HG02623 (cell line): ENCODE results near the gene BEND5.
A peak's percentile ranks its signal among the peaks of the same experiment; 100 is the strongest.

Source experiments
- ATAC-seq: cut with Tn5 transposase; IDR thresholded peaks from one replicate; pipeline ENCODE4 v1.9.1; 2021; ENCODE audit warnings: moderate library complexity; ENCODE audit not compliant: unreplicated experiment

BEND5 gene

DNA sequence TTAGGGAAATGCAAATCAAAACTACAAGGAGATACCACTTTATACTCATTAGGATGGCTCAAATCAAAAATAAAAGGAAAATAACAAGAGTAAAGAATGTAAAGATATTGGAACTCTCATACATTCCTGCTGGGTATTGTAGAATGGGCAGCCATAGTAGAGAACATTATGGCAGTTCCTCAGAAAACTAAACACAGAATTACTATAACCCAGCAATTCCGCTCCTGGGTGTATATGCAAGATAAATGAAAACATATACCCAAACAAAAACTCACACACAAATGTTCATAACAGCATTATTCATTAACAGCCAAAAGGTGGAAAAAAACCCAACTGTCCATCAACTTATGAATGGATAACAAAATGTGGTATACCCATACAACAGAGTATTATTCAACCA lies 11.4 kb downstream of the BEND5 start:
- ATAC-seq: no peak

DNA sequence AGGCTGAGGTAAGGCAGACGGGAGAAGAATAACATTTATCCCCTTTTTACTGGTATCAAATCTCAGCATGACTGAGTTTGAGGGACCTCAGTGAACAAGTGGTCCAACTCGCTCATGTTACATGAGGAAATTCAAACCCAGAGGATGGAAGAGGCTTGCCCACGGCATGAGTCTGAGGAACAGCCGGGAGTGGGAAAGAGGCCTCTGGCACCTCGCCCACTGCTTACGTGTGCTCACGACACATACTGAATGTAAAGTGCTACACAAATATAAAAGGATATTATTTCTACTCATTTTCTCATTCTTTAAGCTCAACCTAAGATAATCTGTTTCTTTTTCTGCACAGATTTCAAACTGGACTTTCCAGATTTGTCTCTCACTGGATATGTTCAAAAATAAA lies 14.7 kb downstream of the BEND5 start:
- ATAC-seq: no peak

DNA sequence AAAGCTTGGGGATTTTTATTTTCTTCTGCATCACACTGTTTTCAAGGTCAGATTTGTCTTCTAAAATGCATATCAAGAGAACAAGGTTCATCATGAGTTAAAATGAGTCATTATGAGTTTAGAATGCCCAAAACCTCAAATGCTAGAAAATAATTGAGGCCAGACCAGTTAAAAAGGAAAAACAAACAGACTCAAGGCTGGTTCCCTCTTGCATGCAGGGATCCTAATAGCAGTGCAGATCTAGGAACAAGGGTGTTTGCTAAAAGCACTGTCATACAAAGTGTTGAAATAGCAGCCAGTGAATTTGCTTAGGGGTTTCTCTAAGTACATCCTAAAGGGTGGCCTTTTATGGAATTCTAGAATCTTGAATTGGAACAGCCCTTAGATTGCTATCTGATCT lies 15.3 kb downstream of the BEND5 start:
- no peak for ATAC-seq

DNA sequence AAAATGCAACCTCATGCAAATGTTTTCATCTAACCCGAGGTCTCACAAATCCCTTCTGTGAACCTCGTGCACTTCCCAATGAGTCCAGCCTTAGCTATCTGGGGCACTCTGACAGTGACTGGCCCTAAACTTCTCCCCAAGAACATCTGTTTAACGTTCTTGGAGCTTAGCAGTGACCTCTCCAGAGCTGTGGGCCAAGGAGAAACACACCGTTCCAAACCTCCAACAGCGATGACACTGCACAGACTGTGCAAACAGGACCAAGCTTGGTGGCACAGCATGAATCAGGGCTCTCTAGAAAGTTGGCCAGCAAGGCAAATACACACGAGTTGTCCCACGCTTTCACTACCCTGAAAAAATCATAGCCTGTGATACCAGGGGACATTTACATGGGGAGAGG lies 15.8 kb downstream of the BEND5 start:
- ATAC-seq: no peak

DNA sequence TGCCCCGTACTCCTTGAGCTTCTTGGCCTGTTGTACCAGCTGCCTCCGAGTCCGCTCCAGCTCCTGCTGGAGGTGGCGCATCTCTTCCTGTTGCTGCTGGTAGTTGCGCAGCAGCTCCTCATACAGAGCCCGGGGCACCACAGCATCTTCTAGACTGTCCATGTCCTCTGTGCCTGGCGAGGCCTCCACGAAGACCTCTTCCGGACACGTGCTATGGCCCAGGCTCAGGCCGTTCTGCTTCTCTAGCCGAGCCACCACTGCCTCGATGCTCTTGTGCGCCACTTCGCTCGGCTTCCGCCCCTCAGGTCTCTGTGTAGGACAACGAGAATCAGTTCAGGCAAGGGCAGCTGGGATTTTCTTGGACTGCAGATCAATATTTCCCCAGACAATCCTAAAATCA lies 17.7 kb downstream of the BEND5 start:
- no peak for ATAC-seq

DNA sequence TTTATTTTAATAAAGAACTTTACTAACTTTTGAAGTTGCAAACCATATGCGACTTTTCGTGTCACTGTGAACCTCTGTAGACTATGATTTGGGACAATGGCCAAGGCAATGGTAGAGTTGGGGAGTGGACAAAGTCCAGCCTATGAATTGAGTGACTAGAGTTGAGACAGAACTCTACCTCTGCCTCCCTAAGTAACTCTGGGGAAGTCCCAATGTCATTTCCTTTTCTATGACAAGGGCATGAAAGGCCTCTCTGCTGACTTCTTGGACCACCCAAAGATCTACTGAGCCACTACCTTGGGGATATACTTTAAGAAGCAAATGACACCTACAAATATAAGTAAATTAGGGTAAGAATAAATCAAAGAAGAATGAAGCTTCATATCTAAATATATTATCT lies 19.3 kb downstream of the BEND5 start:
- no peak for ATAC-seq

DNA sequence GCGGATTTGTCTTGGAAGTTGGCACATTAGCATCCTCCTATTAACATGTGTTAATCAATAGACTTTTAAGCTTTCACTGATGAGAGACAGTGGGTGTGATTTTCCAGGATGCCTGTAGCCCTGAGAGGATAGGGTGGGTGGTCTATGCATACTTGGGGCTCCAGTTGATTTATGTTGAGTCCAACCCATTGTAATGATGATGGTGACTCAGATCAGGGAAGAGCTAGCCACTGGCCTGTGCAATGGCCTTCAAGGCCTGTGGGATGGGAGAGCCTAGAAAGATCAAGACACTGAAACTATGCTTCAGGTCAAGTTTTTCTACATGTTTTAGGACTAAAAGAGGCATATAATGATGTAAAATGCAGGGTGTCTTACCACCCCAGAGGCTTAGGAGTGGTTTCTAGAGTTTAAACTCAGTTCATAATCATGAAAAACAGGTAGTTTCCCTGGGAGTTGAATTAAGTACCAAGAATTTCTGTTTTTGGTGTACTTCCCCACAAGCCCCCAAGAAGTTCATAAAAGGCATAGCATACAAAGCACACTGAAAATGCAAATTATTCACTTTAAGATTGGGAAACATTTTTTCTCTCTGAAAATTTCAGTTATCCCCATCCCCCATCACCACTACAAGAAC lies 19.9 kb downstream of the BEND5 start:
- no peak for ATAC-seq

DNA sequence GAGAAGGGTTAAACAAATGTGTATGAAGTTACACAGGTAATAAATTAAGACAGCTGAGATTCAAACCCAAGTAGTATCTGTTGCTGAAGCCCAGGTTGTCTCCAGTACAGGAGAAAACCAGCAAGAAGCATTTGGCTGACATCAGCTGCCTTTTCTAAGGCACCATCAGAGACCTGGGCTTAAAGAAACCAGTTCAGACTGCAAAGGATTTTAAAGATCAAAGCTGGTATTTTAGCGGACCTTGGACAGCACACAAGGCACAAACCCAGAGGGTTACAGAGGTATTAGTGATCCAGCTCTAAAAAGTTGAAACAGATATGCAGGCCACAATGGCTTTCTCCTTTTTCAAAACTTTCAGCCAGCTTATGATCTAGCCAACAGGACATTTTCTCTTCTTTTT lies 23.4 kb downstream of the BEND5 start:
- no peak for ATAC-seq

DNA sequence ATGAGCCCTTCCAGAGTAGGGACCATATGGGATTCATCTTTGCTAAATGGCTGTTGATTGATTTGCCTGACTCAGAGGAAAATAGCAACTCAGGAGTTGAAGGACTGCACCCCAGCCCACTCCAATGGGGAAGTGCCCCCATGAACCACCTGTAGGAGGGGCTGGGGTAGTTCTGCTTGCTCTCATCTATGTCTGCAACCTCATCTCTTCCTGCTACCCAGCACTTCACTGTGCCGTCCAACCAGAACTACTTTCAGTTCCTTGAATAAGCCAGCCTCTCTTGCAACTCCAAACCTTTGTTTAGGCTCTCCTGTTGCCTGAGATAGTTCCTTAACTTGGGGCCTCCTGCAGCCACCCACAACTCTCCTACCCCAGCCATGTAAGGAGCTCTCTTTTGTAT lies 26.6 kb downstream of the BEND5 start:
- ATAC-seq: peak; percentile 89

DNA sequence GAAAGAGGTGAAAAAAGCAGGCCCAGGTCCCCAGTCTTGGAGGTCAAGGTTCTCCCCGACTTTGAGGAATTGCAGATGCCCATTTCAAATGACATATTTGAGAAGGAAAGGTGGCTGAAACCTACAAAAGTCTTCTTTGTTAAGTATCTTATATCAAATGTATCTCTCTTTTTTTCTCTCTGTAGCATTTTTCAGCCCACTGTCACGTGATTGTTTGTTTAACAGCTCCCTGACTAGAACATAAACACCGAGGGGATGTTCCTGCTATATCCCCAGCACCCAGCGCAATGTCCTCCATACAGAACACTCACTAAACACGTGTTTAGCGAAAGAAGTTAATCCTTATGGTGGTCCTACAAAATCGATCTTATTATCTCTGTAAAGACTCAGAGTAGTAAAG lies 27.6 kb downstream of the BEND5 start:
- ATAC-seq: no peak

DNA sequence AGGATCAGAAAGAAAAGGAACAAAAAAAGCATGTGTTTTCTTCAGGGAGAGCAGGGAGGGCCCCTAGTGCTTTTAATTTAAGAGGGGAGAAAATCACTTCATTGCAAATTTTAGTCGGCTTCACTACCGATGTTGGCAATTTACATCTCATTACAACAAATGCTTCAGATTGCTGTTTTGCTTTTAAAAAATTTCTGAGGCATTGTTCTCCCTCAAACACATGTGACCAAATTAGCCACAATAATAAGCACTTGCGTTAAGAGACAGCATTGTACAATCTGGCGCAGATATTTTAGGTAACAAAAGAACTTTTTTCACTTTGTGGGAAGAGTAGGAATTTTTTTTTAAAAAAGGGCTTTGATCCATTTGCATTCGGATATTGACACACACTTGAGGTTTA lies 29.8 kb downstream of the BEND5 start:
- ATAC-seq: no peak

DNA sequence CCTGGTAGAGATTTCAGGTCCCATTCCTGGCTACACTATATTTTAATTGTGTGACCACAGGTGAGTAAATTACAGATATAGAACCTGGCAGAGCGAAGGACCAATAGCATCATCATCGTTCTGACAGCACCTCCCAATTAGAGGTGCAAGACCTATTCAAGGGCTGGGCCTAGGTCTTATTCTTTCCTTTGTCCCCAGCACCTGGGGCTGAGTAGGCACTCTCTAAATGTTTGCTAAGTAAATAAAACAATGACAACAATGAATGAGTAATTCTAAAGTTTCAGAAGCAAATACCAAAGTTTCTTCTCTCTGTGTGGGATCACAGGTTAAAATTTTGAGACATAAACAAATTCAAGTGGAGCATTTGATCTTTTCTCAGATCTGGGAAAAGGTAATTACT lies 32.7 kb downstream of the BEND5 start:
- no peak for ATAC-seq

DNA sequence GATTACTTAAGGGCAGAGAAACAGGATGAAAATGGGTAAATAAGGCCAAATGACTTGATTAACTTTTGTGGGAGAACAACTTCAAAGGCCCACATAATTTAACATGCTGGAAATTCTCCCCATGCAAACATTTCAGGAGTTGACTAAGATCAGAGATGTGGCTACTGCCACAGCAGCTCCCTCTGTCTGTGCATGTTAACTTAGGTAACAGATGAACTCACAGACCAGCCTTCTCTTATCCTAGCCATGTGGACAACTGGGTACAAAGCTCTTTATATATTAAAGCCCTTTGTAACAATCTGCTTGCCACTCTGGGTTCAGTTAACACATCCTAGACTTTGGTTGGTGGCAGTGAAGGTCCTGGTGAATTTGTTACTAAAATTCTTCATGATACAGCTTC lies 33.2 kb downstream of the BEND5 start:
- ATAC-seq: no peak

DNA sequence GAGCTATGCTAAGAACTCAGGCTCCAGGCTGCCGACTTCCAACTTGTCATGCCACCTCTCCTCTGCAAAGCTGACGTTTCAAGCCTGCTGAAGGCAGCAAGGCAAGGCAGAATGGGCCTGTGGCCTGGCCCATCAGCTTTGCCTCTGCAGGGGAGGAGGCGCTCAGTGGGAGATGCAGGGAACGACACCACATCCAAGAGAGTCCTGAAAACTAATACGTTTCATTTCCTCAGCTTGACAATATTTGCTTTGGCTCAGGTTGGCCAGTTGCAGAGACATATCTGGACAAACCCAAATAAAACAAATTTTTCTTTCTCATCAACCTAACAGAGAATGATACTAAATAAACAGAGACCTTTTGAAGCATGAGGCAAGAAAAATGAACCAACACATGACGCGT lies 35.3 kb downstream of the BEND5 start:
- no peak for ATAC-seq

DNA sequence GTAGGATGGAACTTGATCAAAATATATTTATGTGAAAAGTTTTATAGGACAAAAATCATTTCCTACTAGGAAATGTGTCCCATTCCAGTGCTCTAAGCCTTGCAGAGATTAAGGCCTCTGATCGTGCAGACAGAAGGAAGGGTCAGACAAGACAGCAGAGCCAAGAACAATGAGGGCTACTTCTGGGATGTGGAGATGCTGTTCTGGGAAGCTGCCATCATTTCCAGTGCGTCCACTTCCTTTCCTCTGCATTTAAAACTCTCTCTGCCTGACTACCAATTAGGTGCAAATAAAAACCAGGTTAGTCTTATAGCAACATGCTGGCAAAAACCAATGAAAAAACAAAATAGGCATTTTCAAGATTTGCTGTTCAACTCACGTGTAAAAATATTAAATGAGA lies 36.1 kb downstream of the BEND5 start:
- ATAC-seq: no peak

DNA sequence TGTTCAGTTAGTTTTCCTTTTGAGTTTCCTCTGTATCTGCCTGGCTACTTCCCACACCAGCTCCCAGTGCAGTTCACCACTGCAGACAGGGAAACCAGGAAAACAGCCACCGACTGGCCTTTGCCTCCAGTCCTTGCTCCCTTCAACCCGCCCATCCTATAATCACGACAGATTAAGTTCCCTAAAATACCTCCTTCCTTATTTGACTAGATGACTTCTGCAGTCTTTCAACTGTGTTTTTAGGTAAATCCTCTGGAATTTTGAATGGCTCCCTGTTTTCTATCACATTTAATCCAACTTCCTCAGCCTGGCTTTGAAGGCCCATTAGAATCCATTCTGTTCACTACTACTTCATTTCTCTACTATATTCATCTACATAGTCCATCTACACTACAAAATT lies 37.6 kb downstream of the BEND5 start:
- no peak for ATAC-seq

DNA sequence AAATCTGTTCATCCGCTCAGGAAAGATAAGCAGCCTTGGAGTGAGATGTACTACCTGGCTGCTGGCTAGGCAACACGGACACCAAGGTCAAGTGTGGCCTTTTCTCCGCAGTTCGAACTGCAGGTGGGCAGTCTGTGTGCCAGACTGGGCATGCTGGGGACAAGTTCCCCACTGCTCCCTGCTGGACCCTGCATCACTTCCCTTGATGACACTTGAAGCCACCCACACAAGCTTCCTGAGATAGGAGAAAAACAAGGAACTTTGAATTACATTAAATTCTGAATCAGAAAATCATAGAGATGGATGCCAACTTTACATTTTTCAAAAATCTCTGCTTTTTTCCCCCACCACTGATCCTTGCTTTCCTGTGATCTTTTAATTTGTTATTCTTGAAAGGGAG lies 38.3 kb downstream of the BEND5 start:
- ATAC-seq: no peak

DNA sequence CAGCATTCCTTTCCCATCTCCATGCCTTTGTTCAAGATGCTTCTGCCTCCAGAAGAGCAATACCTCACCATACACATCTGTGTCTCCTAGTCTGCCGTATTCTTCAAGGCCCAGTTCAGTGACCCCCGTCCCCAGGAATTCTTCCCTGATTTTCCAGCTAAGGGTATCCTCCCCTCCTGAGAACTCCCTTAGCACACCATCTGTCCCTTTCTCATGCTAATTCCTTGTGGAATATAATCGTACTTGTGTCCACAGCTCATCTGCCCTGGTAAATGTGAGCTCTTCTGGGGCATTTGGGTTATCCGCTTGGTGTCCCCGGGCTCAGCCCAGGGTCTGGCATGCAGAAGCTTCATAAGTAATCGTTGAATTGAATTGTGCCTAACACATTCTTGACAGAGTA lies 40.9 kb downstream of the BEND5 start:
- ATAC-seq: no peak

DNA sequence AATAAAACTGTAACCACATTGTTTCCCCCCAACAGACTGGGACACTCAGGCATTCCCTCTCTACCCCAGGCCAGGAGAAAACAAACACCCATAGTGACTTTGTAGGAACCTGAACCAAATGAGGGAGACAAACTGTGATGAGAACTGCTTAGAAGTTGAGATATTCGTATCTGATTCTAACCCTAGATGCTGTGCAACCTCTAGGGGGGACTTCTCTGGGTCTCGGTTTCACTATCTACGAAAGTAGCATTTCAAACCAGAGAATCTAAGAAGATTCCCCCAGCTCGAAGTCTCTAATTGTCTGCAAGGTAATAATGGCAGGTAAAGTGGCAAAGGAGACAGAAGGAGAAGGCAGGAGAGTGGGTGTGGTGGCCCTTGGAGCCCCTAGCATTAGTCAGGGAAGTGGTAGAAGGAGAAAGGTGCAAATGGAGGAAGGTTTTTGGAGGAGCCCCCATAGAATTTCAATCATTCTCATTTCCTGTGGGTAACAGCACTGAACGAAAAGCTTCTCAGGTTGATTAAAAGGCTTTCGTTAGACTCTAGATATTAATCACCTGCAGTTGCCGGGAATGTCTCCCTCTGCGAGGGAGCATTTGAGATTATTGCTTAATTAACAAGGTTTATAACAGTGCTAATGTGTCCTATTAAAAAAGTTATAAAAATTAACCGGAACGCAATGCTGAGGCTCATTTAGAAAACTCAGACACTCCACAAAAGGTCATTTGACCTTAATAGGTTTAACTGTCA lies 46.4 kb downstream of the BEND5 start:
- ATAC-seq: no peak

DNA sequence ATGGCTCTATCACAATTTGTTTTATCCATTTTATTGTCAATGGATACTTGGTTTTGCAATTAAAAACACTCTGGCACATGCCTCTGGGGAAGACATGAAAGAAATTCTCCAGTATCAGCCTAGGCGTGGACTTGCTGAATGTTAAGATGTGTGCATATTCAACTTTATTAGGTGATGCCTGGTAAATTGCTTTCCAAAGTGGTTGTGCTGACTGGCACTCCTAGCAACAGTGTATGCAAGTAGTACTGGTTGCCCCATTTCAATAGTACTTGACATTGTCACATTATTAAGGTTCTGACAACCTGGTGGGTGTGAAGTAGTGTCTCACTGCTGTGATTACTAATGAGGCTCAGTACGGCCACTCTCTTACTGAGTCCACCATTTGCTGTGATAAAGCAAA lies 48.1 kb downstream of the BEND5 start:
- no peak for ATAC-seq

DNA sequence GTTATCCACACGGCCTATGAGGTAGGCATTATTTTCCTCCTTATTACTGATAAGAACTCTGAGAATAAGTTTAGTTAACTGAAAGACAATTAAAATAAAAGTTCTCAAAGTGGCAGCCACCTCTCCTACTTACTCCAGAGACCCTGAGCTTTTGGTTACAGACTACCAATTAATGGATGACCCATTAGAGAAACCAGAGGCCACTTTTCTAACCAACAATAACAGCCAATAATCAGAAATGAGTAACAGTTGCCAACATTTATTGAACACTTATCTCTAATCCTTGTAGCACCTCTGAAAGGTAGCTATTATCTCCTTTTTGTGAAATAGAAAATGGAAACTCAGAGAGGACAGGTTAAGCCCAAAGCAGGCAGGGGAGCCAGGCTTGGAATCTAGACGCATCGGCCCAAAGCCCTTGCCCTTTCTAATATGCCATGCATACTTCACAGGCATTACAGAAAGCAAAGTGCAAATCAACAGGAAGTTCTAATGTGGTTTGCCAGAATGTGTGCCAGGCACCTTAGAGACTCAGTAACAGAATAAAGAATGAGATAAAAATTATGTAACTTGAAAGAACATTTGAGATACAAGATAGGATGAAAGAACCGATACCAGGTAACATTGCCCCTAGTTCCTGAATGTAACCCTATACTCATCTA lies 50.0 kb downstream of the BEND5 start:
- ATAC-seq: no peak

DNA sequence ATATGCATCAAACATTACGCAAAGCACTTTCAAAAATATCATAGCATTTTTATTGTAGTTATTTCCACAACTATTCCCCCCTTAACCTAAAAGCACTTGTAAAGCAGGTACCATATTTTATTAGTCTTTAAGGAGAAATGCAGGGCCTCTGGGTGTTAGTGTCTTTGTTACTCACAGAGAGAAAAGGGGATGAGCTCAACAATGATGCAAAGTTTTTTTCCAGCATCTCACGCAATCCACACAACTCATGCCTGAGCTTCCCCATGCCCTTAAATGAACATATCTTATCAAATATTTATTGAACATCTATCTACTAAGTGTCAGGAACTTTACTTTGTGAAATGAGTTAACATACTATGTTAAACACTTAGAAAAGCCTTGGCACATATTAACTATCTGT lies 50.6 kb downstream of the BEND5 start:
- ATAC-seq: no peak
